ENCODE results near the gene MARK3. TPM values are rescaled to one million over a fixed set of nuclear protein-coding genes. Genes with fewer than 3 reads are reported as not detected.

The MARK3 gene
- total RNA-seq, 1 experiment from 2014 or later, result 72.5 TPM

GRCh38 chr14:103451401-103451800 is 66.2 kb downstream of the MARK3 start:
- no TSS peak for BruUV-seq (replicated peaks)
- intact Hi-C loops (cut with micrococcal nuclease), result no loop called here
- Histone ChIP-seq H3K4me1 (ENCODE audit: control insufficient read depth in 1 of 2, insufficient read depth in 2 of 2, low read length in 2 of 2) (peaks cover 0 to 4% of the 10 kb centered on the region in 2 experiments; a peak in 1 of 4 replicates), H3K4me2 (ENCODE audit: low read length) (no peak overlapping the region), H3K9me3 (ENCODE audit: control insufficient read depth in 1 of 2, insufficient read depth in 1 of 2, low read depth in 1 of 2, low read length in 2 of 2) (no peaks in the 10 kb centered on the region), H3K4me3 (replicated peaks in 1 of 2; ENCODE audit: low read depth in 1 of 2, low read length in 2 of 2) (no peak overlapping the region), H3K36me3 (ENCODE audit: control insufficient read depth in 1 of 2, insufficient read depth in 2 of 2, low read length in 2 of 2) (peaks cover 2 to 3% of the 10 kb centered on the region in 2 experiments; a peak in 1 of 4 replicates), H3K9me2 (ENCODE audit: insufficient read depth) (no peaks in the 10 kb centered on the region), H2AFZ (ENCODE audit: low read depth, low read length, poor library complexity, severe bottlenecking) (no peak overlapping the region), H4K20me1 (ENCODE audit: insufficient read depth) (peaks cover 12% of the 10 kb centered on the region; the same call in 1 of the 2 replicates), H3K27ac (ENCODE audit: low read depth, low read length) (no peak overlapping the region), H3K79me2 (ENCODE audit: insufficient read depth, low read length) (peaks cover 61% of the 10 kb centered on the region), H3K27me3 (ENCODE audit: insufficient read depth, low read length) (no peaks in the 10 kb centered on the region), H3K9ac (ENCODE audit: low read length) (no peak overlapping the region)
- ChIA-PET RAD21 (ENCODE audit: low non-redundant PET in 1 of 2, low total read pairs in 2 of 2, uncharacterized antibody in 2 of 2, unreplicated experiment in 2 of 2) (no interaction called here), POLR2A (no interaction called here), CTCF (no interaction called here)
- DNase-seq (ENCODE audit: low read depth, low spot score), result no peak
- no peak for TF ChIP-seq TCF7L2 (IDR thresholded peaks at IDR 0.05; ENCODE audit: borderline replicate concordance, extremely low read depth, insufficient read depth, insufficient read length)
- no peak for TF ChIP-seq EGR1 (IDR thresholded peaks at IDR 0.05; ENCODE audit: low read depth)
- TF ChIP-seq ATF3 (IDR thresholded peaks at IDR 0.05), result no peak
- TF ChIP-seq JUND (IDR thresholded peaks at IDR 0.05), result no peak
- TF ChIP-seq POLR2AphosphoS5 (IDR thresholded peaks at IDR 0.05; ENCODE audit: low read depth, low read length), result no peak
- TF ChIP-seq MAX (IDR thresholded peaks at IDR 0.05), result no peak
- TF ChIP-seq SIN3A (IDR thresholded peaks at IDR 0.05; ENCODE audit: low read depth), result no peak
- TF ChIP-seq EZH2 (IDR thresholded peaks at IDR 0.05), result no peak
- ATAC-seq, result no peak

DNA sequence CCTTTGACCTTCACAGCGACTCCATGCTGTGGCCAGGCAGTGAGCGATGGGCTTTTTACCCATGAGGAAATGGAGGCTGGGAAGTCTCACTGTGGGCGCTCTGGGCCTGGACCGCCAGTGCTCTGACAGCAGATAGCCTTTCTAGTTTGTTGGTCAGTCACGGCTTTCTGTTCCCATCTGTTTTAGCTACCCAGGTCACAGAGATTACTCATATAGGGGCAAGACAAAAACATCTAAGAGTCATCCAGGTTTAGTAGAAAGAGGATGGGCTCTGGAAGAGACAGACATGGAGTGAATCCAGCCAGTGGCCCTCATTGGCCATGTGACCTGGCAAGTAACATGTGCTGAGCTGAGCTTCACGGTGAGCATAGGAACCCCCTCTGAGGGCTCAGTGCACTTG is 68.6 kb downstream of the MARK3 start:
- BruUV-seq (replicated peaks), result no TSS peak
- H3K4me1 ChIP-seq (ENCODE audit: control insufficient read depth in 1 of 2, insufficient read depth in 2 of 2, low read length in 2 of 2), result peaks cover 0 to 4% of the 10 kb centered on the region in 2 experiments; a peak in 1 of 4 replicates
- TF ChIP-seq SRF (IDR thresholded peaks at IDR 0.05; ENCODE audit: low read depth) (no peak), CBX3 (IDR thresholded peaks at IDR 0.05; ENCODE audit: low read depth) (no peak), SIN3A (IDR thresholded peaks at IDR 0.05; ENCODE audit: low read depth) (no peak), EGR1 (IDR thresholded peaks at IDR 0.05; ENCODE audit: low read depth) (no peak), YY1 (IDR thresholded peaks at IDR 0.05; ENCODE audit: extremely low read depth, insufficient replicate concordance, low read depth, low read length) (no peak), ELF1 (IDR thresholded peaks at IDR 0.05; ENCODE audit: borderline replicate concordance, low read depth) (no peak), EZH2 (IDR thresholded peaks at IDR 0.05) (no peak), RAD21 (IDR thresholded peaks at IDR 0.05; ENCODE audit: low read depth) (no peak), FOSL1 (IDR thresholded peaks at IDR 0.05; ENCODE audit: low read depth) (no peak), POLR2A (IDR thresholded peaks at IDR 0.05; ENCODE audit: borderline replicate concordance, extremely low read depth, insufficient read depth, insufficient read length) (no peak), ZNF274 (IDR thresholded peaks at IDR 0.05; ENCODE audit: low read depth, low read length) (no peak), ATF3 (IDR thresholded peaks at IDR 0.05) (no peak), JUND (IDR thresholded peaks at IDR 0.05) (no peak), TCF7L2 (IDR thresholded peaks at IDR 0.05; ENCODE audit: borderline replicate concordance, extremely low read depth, insufficient read depth, insufficient read length) (no peak)
- TF ChIP-seq, protein P1, sequence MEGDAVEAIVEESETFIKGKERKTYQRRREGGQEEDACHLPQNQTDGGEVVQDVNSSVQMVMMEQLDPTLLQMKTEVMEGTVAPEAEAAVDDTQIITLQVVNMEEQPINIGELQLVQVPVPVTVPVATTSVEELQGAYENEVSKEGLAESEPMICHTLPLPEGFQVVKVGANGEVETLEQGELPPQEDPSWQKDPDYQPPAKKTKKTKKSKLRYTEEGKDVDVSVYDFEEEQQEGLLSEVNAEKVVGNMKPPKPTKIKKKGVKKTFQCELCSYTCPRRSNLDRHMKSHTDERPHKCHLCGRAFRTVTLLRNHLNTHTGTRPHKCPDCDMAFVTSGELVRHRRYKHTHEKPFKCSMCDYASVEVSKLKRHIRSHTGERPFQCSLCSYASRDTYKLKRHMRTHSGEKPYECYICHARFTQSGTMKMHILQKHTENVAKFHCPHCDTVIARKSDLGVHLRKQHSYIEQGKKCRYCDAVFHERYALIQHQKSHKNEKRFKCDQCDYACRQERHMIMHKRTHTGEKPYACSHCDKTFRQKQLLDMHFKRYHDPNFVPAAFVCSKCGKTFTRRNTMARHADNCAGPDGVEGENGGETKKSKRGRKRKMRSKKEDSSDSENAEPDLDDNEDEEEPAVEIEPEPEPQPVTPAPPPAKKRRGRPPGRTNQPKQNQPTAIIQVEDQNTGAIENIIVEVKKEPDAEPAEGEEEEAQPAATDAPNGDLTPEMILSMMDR (IDR thresholded peaks at IDR 0.05 in 2 of 3, conservative IDR thresholded peaks at IDR 0.05 in 1 of 3; ENCODE audit: borderline replicate concordance in 1 of 3, insufficient read depth in 1 of 3, low read depth in 2 of 3, low read length in 2 of 3), result no peak

More for the DNA sequence above, 68.6 kb downstream of the MARK3 start:
- no peak overlapping the region for H3K4me2 ChIP-seq (ENCODE audit: low read length)
- H3K79me2 ChIP-seq (ENCODE audit: insufficient read depth, low read length), result peaks cover 41% of the 10 kb centered on the region
- H3K36me3 ChIP-seq (ENCODE audit: control insufficient read depth in 1 of 2, insufficient read depth in 2 of 2, low read length in 2 of 2), result peaks cover 2 to 3% of the 10 kb centered on the region in 2 experiments; a peak in 1 of 4 replicates
- H4K20me1 ChIP-seq (ENCODE audit: insufficient read depth), result peaks cover 7% of the 10 kb centered on the region; the same call in 1 of the 2 replicates
- intact Hi-C loops (cut with micrococcal nuclease), result no loop called here
- no peaks in the 10 kb centered on the region for H3K9me3 ChIP-seq (ENCODE audit: control insufficient read depth in 1 of 2, insufficient read depth in 1 of 2, low read depth in 1 of 2, low read length in 2 of 2)
- no peaks in the 10 kb centered on the region for H3K27me3 ChIP-seq (ENCODE audit: insufficient read depth, low read length)
- H3K9me2 ChIP-seq (ENCODE audit: insufficient read depth), result no peaks in the 10 kb centered on the region
- H3K9ac ChIP-seq (ENCODE audit: low read length), result no peak overlapping the region
- no peak overlapping the region for H2AFZ ChIP-seq (ENCODE audit: low read depth, low read length, poor library complexity, severe bottlenecking)
- DNase-seq (ENCODE audit: low read depth, low spot score) (no peak), ATAC-seq (no peak)
- POLR2A ChIA-PET, result no interaction called here
- no peak overlapping the region for H3K27ac ChIP-seq (ENCODE audit: low read depth, low read length)
- H3K4me3 ChIP-seq (replicated peaks in 1 of 2; ENCODE audit: low read depth in 1 of 2, low read length in 2 of 2), result no peak overlapping the region
- CTCF ChIA-PET, result no interaction called here
- RAD21 ChIA-PET (ENCODE audit: low non-redundant PET in 1 of 2, low total read pairs in 2 of 2, uncharacterized antibody in 2 of 2, unreplicated experiment in 2 of 2), result no interaction called here
